ENCODE results near the gene IMMP2L. TPM values are rescaled to one million over a fixed set of nuclear protein-coding genes. Genes with fewer than 3 reads are reported as not detected.

Gene IMMP2L
- total and polyA plus RNA-seq, 4 donors = 7.3 to 21.1 (median 12.4) TPM

DNA sequence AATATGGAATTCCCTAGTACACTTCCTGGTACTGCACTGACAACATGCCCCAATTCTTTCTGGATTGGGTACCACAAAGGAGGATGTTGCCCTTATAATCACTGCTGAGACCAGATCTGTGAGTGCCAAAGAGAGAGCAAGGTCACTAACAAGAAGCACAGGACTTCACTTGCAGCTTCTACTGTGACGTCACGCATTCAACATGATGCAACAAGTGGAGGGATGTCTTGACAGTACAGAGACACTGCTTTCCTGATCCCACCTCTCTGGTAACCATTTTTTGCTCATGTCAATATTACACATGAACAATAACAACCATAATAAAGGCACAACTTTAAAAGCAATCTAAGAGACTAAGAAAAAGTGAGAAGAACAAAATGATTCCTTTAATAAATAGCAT is 885.5 kb downstream of the IMMP2L start:
- Histone ChIP-seq H3K4me3 (ENCODE audit: low read depth in 1 of 3, low read length in 3 of 3) (no peak overlapping the region), H3K27me3 (ENCODE audit: control insufficient read depth in 4 of 4, insufficient read depth in 4 of 4, low read length in 3 of 4) (no peaks in the 10 kb centered on the region), H3K36me3 (ENCODE audit: control insufficient read depth in 4 of 4, insufficient read depth in 3 of 4, low read depth in 1 of 4, low read length in 3 of 4) (no peaks in the 10 kb centered on the region), H3K27ac (ENCODE audit: low read depth in 1 of 2, low read length in 2 of 2) (no peak overlapping the region), H3K9me3 (ENCODE audit: control insufficient read depth in 4 of 4, low read length in 3 of 4) (no peaks in the 10 kb centered on the region), H3K4me1 (ENCODE audit: control insufficient read depth in 4 of 4, insufficient read depth in 4 of 4, low read length in 3 of 4) (no peaks in the 10 kb centered on the region), H3K9ac (ENCODE audit: low read depth in 1 of 2, low read length in 2 of 2) (no peak overlapping the region)
- 90% methylated on average over 2 of the region's 2 CpGs for WGBS
- no peak for TF ChIP-seq GABPA (IDR thresholded peaks at IDR 0.05 in 1 of 2, conservative IDR thresholded peaks at IDR 0.05 in 1 of 2)
- TF ChIP-seq HNF4A (conservative IDR thresholded peaks at IDR 0.05) = no peak
- no peak for DNase-seq (ENCODE audit: low spot score)

DNA sequence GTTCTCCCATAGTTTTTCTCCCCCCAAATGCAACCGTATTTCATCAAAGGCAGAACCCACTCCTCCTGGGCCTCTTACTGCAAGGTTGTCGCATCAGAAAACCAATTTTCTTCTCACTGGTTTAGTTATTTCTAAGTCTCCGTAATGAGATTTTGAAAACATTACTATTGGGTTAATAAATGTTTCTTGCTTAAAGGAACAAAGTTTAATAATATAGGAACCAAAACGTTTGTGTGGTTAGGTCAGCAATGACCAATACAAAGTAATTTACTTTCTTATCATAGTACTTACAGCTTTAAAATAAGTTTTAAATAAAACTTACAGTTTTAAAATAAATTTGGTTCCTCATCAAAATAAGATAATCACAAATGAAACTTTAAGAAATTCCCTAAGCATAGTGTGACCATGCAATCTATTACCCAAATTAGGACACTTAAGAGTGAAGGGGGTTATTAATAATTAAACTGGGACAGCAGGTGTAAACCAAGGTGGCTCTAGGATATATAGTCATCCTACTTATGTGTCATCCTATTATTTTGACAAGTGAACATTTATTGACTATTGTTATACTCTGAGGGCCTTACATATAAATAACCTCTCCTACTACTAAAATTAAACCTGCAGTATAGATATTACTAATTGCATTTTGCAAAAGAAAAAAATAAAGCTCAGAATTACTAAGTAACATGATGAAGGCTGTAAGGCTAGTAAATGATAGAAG is 886.7 kb downstream of the IMMP2L start:
- 88% methylated on average over 4 of the region's 4 CpGs for WGBS
- no peaks in the 10 kb centered on the region for H3K9me3 ChIP-seq (ENCODE audit: control insufficient read depth in 4 of 4, low read length in 3 of 4)
- DNase-seq (ENCODE audit: low spot score) = no peak
- no peak overlapping the region for H3K4me3 ChIP-seq (ENCODE audit: low read depth in 1 of 3, low read length in 3 of 3)
- no peaks in the 10 kb centered on the region for H3K27me3 ChIP-seq (ENCODE audit: control insufficient read depth in 4 of 4, insufficient read depth in 4 of 4, low read length in 3 of 4)
- H3K4me1 ChIP-seq (ENCODE audit: control insufficient read depth in 4 of 4, insufficient read depth in 4 of 4, low read length in 3 of 4) = no peaks in the 10 kb centered on the region
- H3K36me3 ChIP-seq (ENCODE audit: control insufficient read depth in 4 of 4, insufficient read depth in 3 of 4, low read depth in 1 of 4, low read length in 3 of 4) = no peaks in the 10 kb centered on the region
- TF ChIP-seq EGR1 (IDR thresholded peaks at IDR 0.05; ENCODE audit: low read depth in 2 of 2) (no peak), NR2F2 (IDR thresholded peaks at IDR 0.05) (no peak), RXRA (IDR thresholded peaks at IDR 0.05) (no peak), HNF4G (IDR thresholded peaks at IDR 0.05) (no peak), YY1 (IDR thresholded peaks at IDR 0.05) (no peak), SP1 (IDR thresholded peaks at IDR 0.05) (no peak), RAD21 (IDR thresholded peaks at IDR 0.05) (no peak), FOXA1 (IDR thresholded peaks at IDR 0.05) (no peak)
- TF ChIP-seq, protein P1, sequence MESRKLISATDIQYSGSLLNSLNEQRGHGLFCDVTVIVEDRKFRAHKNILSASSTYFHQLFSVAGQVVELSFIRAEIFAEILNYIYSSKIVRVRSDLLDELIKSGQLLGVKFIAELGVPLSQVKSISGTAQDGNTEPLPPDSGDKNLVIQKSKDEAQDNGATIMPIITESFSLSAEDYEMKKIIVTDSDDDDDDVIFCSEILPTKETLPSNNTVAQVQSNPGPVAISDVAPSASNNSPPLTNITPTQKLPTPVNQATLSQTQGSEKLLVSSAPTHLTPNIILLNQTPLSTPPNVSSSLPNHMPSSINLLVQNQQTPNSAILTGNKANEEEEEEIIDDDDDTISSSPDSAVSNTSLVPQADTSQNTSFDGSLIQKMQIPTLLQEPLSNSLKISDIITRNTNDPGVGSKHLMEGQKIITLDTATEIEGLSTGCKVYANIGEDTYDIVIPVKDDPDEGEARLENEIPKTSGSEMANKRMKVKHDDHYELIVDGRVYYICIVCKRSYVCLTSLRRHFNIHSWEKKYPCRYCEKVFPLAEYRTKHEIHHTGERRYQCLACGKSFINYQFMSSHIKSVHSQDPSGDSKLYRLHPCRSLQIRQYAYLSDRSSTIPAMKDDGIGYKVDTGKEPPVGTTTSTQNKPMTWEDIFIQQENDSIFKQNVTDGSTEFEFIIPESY (IDR thresholded peaks at IDR 0.05) = no peak
- TF ChIP-seq, protein P2, sequence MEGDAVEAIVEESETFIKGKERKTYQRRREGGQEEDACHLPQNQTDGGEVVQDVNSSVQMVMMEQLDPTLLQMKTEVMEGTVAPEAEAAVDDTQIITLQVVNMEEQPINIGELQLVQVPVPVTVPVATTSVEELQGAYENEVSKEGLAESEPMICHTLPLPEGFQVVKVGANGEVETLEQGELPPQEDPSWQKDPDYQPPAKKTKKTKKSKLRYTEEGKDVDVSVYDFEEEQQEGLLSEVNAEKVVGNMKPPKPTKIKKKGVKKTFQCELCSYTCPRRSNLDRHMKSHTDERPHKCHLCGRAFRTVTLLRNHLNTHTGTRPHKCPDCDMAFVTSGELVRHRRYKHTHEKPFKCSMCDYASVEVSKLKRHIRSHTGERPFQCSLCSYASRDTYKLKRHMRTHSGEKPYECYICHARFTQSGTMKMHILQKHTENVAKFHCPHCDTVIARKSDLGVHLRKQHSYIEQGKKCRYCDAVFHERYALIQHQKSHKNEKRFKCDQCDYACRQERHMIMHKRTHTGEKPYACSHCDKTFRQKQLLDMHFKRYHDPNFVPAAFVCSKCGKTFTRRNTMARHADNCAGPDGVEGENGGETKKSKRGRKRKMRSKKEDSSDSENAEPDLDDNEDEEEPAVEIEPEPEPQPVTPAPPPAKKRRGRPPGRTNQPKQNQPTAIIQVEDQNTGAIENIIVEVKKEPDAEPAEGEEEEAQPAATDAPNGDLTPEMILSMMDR (IDR thresholded peaks at IDR 0.05; ENCODE audit: low read depth, low read length, missing input control) = no peak
- TF ChIP-seq, protein P3, sequence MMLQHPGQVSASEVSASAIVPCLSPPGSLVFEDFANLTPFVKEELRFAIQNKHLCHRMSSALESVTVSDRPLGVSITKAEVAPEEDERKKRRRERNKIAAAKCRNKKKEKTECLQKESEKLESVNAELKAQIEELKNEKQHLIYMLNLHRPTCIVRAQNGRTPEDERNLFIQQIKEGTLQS (IDR thresholded peaks at IDR 0.05) = no peak
- TF ChIP-seq, protein P4, sequence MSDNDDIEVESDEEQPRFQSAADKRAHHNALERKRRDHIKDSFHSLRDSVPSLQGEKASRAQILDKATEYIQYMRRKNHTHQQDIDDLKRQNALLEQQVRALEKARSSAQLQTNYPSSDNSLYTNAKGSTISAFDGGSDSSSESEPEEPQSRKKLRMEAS (IDR thresholded peaks at IDR 0.05) = no peak
- H3K27ac ChIP-seq (ENCODE audit: low read depth in 1 of 2, low read length in 2 of 2) = no peak overlapping the region
- H3K9ac ChIP-seq (ENCODE audit: low read depth in 1 of 2, low read length in 2 of 2) = no peak overlapping the region

DNA sequence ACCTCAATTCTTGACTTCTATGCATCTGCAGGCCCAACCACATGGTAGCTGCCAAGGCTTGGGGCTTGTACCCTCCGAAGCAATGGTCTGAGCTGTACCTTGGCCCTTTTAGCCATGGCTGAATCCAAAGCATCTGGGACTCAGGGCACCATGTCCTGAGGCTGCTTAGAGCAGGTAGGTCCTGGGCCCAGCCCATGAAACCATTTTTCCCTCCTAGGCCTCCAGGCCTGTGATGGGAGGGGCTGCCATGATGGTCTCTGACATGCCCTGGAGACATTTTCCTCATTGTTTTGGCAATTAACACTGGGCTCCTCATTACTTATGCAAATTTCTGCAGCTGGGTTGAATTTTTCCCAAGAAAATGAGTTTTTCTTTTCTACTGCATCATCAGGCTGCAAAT is 889.1 kb downstream of the IMMP2L start:
- Histone ChIP-seq H3K27ac (ENCODE audit: low read depth in 1 of 2, low read length in 2 of 2) (no peak overlapping the region), H3K27me3 (ENCODE audit: control insufficient read depth in 4 of 4, insufficient read depth in 4 of 4, low read length in 3 of 4) (no peaks in the 10 kb centered on the region), H3K4me3 (ENCODE audit: low read depth in 1 of 3, low read length in 3 of 3) (no peak overlapping the region), H3K9ac (ENCODE audit: low read depth in 1 of 2, low read length in 2 of 2) (no peak overlapping the region), H3K4me1 (ENCODE audit: control insufficient read depth in 4 of 4, insufficient read depth in 4 of 4, low read length in 3 of 4) (no peaks in the 10 kb centered on the region), H3K9me3 (ENCODE audit: control insufficient read depth in 4 of 4, low read length in 3 of 4) (no peaks in the 10 kb centered on the region), H3K36me3 (ENCODE audit: control insufficient read depth in 4 of 4, insufficient read depth in 3 of 4, low read depth in 1 of 4, low read length in 3 of 4) (no peaks in the 10 kb centered on the region)
- DNase-seq (ENCODE audit: low spot score) = no peak
- 96% methylated on average over 1 of the region's 1 CpG for WGBS
- TF ChIP-seq GABPA (IDR thresholded peaks at IDR 0.05 in 1 of 2, conservative IDR thresholded peaks at IDR 0.05 in 1 of 2) (no peak), TAF1 (conservative IDR thresholded peaks at IDR 0.05) (no peak), NR2F2 (IDR thresholded peaks at IDR 0.05) (no peak), RAD21 (IDR thresholded peaks at IDR 0.05) (no peak), YY1 (IDR thresholded peaks at IDR 0.05) (no peak), HNF4G (IDR thresholded peaks at IDR 0.05) (no peak), SP1 (IDR thresholded peaks at IDR 0.05) (no peak), FOXA2 (IDR thresholded peaks at IDR 0.05) (no peak), JUND (IDR thresholded peaks at IDR 0.05) (no peak)
- TF ChIP-seq, protein P5, sequence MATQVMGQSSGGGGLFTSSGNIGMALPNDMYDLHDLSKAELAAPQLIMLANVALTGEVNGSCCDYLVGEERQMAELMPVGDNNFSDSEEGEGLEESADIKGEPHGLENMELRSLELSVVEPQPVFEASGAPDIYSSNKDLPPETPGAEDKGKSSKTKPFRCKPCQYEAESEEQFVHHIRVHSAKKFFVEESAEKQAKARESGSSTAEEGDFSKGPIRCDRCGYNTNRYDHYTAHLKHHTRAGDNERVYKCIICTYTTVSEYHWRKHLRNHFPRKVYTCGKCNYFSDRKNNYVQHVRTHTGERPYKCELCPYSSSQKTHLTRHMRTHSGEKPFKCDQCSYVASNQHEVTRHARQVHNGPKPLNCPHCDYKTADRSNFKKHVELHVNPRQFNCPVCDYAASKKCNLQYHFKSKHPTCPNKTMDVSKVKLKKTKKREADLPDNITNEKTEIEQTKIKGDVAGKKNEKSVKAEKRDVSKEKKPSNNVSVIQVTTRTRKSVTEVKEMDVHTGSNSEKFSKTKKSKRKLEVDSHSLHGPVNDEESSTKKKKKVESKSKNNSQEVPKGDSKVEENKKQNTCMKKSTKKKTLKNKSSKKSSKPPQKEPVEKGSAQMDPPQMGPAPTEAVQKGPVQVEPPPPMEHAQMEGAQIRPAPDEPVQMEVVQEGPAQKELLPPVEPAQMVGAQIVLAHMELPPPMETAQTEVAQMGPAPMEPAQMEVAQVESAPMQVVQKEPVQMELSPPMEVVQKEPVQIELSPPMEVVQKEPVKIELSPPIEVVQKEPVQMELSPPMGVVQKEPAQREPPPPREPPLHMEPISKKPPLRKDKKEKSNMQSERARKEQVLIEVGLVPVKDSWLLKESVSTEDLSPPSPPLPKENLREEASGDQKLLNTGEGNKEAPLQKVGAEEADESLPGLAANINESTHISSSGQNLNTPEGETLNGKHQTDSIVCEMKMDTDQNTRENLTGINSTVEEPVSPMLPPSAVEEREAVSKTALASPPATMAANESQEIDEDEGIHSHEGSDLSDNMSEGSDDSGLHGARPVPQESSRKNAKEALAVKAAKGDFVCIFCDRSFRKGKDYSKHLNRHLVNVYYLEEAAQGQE (IDR thresholded peaks at IDR 0.05) = no peak
- TF ChIP-seq, protein P3 (IDR thresholded peaks at IDR 0.05) = no peak

Data from liver (tissue), 9 donors.